Loucy (cell line): ENCODE measurements around the gene MBD5.

ENCODE experiments used
- CTCF ChIP-seq: fragments of 200-600 bp; sonication (generic); conservative IDR thresholded peaks from 2 replicates; pipeline ENCODE4 v1.5.1; 2014; ENCODE audit warnings: mild to moderate bottlenecking, antibody characterized with exemption, low read length
- EZH2phosphoT487 ChIP-seq: fragments of 200-600 bp; IDR thresholded peaks from 2 replicates; pipeline ENCODE4 v1.6.1; 2018; ENCODE audit warnings: antibody characterized with exemption, mild to moderate bottlenecking, moderate library complexity, borderline replicate concordance

GRCh38 chr2:148102641-148103040 is 81.8 kb downstream of the MBD5 start:
- no peak for TF ChIP-seq CTCF
- no peak for TF ChIP-seq EZH2phosphoT487
